Mesendoderm (in vitro differentiated cells): Measurements from ENCODE around the gene RNASE9.

Experiments
- DNase-seq: peaks from one replicate; pipeline ENCODE4 v3.0.0; 2013
- H2AK5ac ChIP-seq: 2 replicates; pipeline ENCODE4 v1.6.1; 2013; ENCODE audit warnings: low read length, inconsistent platforms
- H2BK120ac ChIP-seq: 2 replicates; pipeline ENCODE4 v1.6.1; 2013; ENCODE audit warnings: low read depth, mild to moderate bottlenecking, low read length, moderate library complexity, mixed read lengths
- H2BK15ac ChIP-seq: replicated peaks from 2 replicates; pipeline ENCODE4 v1.6.1; 2013; ENCODE audit warnings: low read depth, mild to moderate bottlenecking, moderate library complexity
- H2BK5ac ChIP-seq: 2 replicates; pipeline ENCODE4 v1.6.1; 2013; ENCODE audit warnings: low read length, inconsistent platforms
- H3K18ac ChIP-seq: 2 replicates; pipeline ENCODE4 v1.6.1; 2013; ENCODE audit warnings: mild to moderate bottlenecking, low read length, mixed read lengths
- H3K23ac ChIP-seq: one replicate; pipeline ENCODE4 v1.6.1; 2013; ENCODE audit warnings: low read length
- H3K27ac ChIP-seq: 2 replicates; pipeline ENCODE4 v1.5.1; 2013; ENCODE audit warnings: low read depth, mild to moderate bottlenecking, inconsistent platforms, low read length, moderate library complexity
- H3K27me3 ChIP-seq: 2 replicates; pipeline ENCODE4 v1.6.1; 2013; ENCODE audit warnings: low read length, control low read depth, mild to moderate bottlenecking, inconsistent platforms; ENCODE audit not compliant: insufficient read depth, poor library complexity
- H3K36me3 ChIP-seq: 2 replicates; pipeline ENCODE4 v1.6.1; 2013; ENCODE audit warnings: low read length, inconsistent platforms; ENCODE audit not compliant: control insufficient read depth, insufficient read depth
- H3K4ac ChIP-seq: one replicate; pipeline ENCODE4 v1.6.1; 2013; ENCODE audit warnings: low read depth, mild to moderate bottlenecking, low read length, moderate library complexity
- H3K4me1 ChIP-seq: 2 replicates; pipeline ENCODE4 v1.6.1; 2013; ENCODE audit warnings: low read depth, low read length, inconsistent platforms; ENCODE audit not compliant: control insufficient read depth
- H3K4me2 ChIP-seq: 2 replicates; pipeline ENCODE4 v1.6.1; 2013; ENCODE audit warnings: low read length
- H3K4me3 ChIP-seq: 2 replicates; pipeline ENCODE4 v1.5.1; 2013; ENCODE audit warnings: mild to moderate bottlenecking, low read length
- H3K56ac ChIP-seq: one replicate; pipeline ENCODE4 v1.6.1; 2013; ENCODE audit warnings: low read length
- H3K79me1 ChIP-seq: 2 replicates; pipeline ENCODE4 v1.6.1; 2013; ENCODE audit warnings: low read length, inconsistent platforms
- H3K79me2 ChIP-seq: 2 replicates; pipeline ENCODE4 v1.6.1; 2013; ENCODE audit warnings: mild to moderate bottlenecking, low read length; ENCODE audit not compliant: control insufficient read depth, insufficient read depth
- H3K9ac ChIP-seq: 2 replicates; pipeline ENCODE4 v1.6.1; 2013; ENCODE audit warnings: low read length, inconsistent platforms
- H4K5ac ChIP-seq: one replicate; pipeline ENCODE4 v1.6.1; 2013; ENCODE audit warnings: low read length
- H4K8ac ChIP-seq: one replicate; pipeline ENCODE4 v1.6.1; 2013; ENCODE audit warnings: low read depth, mild to moderate bottlenecking, control low read depth, low read length, moderate library complexity
- WGBS: extraction: QIAGEN DNeasy Blood & Tissue Kit; methylation state at CpG from one replicate; pipeline ENCODE4 v1.1.7; 2013; ENCODE audit warnings: low lambda C conversion rate, missing lambda C conversion rate; ENCODE audit not compliant: insufficient coverage; ENCODE audit errors: extremely low coverage; 5-methylcytosine and 5-hydroxymethylcytosine counted together

The RNASE9 gene

GRCh38 chr14:20559461-20559904 lies 1.4 kb downstream of the RNASE9 start:
- Histone ChIP-seq H3K79me2 (no peaks in the 10 kb centered on the region), H3K4me2 (no peak overlapping the region), H3K18ac (peak overlapping the region; percentile 39)

DNA sequence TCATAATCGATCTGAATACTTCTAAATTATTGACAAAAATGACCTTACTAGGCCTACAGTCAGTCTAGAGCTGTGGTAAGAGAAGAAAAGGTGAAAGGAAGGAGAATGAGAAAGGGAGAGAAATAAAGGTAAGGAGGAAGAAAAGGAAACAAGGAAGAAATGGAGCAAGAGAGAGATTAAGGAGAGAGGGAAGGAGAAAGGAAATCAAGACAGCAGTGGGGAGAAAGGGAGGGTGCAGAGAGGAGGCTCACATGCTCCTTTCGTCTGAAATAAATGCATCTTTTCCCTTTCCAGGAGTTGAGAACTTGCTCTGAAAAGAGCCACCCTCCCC lies 3.7 kb downstream of the RNASE9 start:
- H4K8ac ChIP-seq = no peak overlapping the region
- H3K9ac ChIP-seq = no peak overlapping the region
- H4K5ac ChIP-seq = peak overlapping the region; percentile 21
- H3K4me3 ChIP-seq = no peak overlapping the region
- no peaks in the 10 kb centered on the region for H3K27me3 ChIP-seq
- peak overlapping the region; percentile 75 for H2BK120ac ChIP-seq
- H3K4me2 ChIP-seq = no peak overlapping the region
- WGBS = no CpG with 5 or more reads among the region's 2 CpGs
- H3K23ac ChIP-seq = no peak overlapping the region
- H3K79me1 ChIP-seq = no peaks in the 10 kb centered on the region
- no peak overlapping the region for H3K18ac ChIP-seq
- peaks cover 2% of the 10 kb centered on the region for H3K4me1 ChIP-seq
- no peaks in the 10 kb centered on the region for H3K36me3 ChIP-seq
- no peak overlapping the region for H2BK5ac ChIP-seq
- H2BK15ac ChIP-seq = no peak overlapping the region
- H3K27ac ChIP-seq = no peak overlapping the region
- no peak for DNase-seq
- no peak overlapping the region for H3K4ac ChIP-seq
- no peaks in the 10 kb centered on the region for H3K79me2 ChIP-seq
- no peak overlapping the region for H3K56ac ChIP-seq
- no peak overlapping the region for H2AK5ac ChIP-seq

More at GRCh38 chr14:20559461-20559904, 1.4 kb downstream of the RNASE9 start:
- Histone ChIP-seq H3K36me3 (no peaks in the 10 kb centered on the region), H3K23ac (no peak overlapping the region), H3K4me1 (peaks cover 2% of the 10 kb centered on the region), H3K4ac (no peak overlapping the region), H2AK5ac (no peak overlapping the region), H2BK120ac (no peak overlapping the region), H4K8ac (no peak overlapping the region), H4K5ac (no peak overlapping the region), H3K4me3 (no peak overlapping the region), H3K27ac (no peak overlapping the region), H3K9ac (peak overlapping the region; percentile 4), H3K79me1 (no peaks in the 10 kb centered on the region), H2BK15ac (no peak overlapping the region), H2BK5ac (no peak overlapping the region), H3K27me3 (no peaks in the 10 kb centered on the region), H3K56ac (no peak overlapping the region)
- no peak for DNase-seq
- no CpG with 5 or more reads among the region's 2 CpGs for WGBS

- H4K8ac ChIP-seq = no peak overlapping the region
- H4K5ac ChIP-seq = peak overlapping the region; percentile 21
- H2BK120ac ChIP-seq = peak overlapping the region; percentile 75
- H3K9ac ChIP-seq = no peak overlapping the region
- H2AK5ac ChIP-seq = no peak overlapping the region
- no peaks in the 10 kb centered on the region for H3K27me3 ChIP-seq
- H3K4me1 ChIP-seq = peaks cover 2% of the 10 kb centered on the region
- no peaks in the 10 kb centered on the region for H3K36me3 ChIP-seq
- no peak overlapping the region for H3K4me3 ChIP-seq
- H2BK5ac ChIP-seq = no peak overlapping the region
- no peak overlapping the region for H3K23ac ChIP-seq
- H3K18ac ChIP-seq = peak overlapping the region; percentile 23
- H3K79me2 ChIP-seq = no peaks in the 10 kb centered on the region
- no peak overlapping the region for H3K56ac ChIP-seq
- no peak overlapping the region for H3K4me2 ChIP-seq
- no peak overlapping the region for H2BK15ac ChIP-seq
- no peak overlapping the region for H3K27ac ChIP-seq
- DNase-seq = no peak
- no peaks in the 10 kb centered on the region for H3K79me1 ChIP-seq
- no CpG with 5 or more reads among the region's 11 CpGs for WGBS
- no peak overlapping the region for H3K4ac ChIP-seq
Observed at GRCh38 chr14:20556500-20557211, 4.2 kb downstream of the RNASE9 start.

DNA sequence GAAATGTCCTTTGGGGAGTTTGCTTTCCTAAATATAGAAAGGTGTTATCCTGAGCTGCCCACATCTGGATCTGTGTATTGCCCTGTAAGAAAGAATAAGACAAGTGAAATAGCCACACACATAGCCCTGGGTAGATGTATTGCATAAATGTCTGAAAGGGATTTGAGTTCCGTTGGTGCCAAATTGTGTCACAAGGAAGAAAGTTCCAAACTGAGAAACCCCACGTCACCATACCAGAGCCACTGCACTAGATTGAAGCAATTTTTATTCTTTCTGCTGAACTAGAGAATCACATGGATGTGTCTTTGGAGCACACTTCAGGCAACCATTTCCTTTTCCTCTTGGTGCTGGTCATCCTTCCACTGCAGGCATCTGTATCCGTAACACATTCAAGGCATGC lies 5.0 kb downstream of the RNASE9 start:
- no peak overlapping the region for H4K8ac ChIP-seq
- H3K36me3 ChIP-seq = no peaks in the 10 kb centered on the region
- H3K4me1 ChIP-seq = peaks cover 2% of the 10 kb centered on the region
- H2BK120ac ChIP-seq = no peak overlapping the region
- H3K4ac ChIP-seq = no peak overlapping the region
- H2AK5ac ChIP-seq = no peak overlapping the region
- H3K27ac ChIP-seq = no peak overlapping the region
- H2BK5ac ChIP-seq = no peak overlapping the region
- no peak overlapping the region for H3K18ac ChIP-seq
- no peak for DNase-seq
- no peak overlapping the region for H2BK15ac ChIP-seq
- no CpG with 5 or more reads among the region's 3 CpGs for WGBS
- H3K79me1 ChIP-seq = no peaks in the 10 kb centered on the region
- no peak overlapping the region for H3K4me3 ChIP-seq
- no peak overlapping the region for H3K4me2 ChIP-seq
- no peaks in the 10 kb centered on the region for H3K79me2 ChIP-seq
- H3K56ac ChIP-seq = no peak overlapping the region
- H3K27me3 ChIP-seq = no peaks in the 10 kb centered on the region
- H4K5ac ChIP-seq = no peak overlapping the region
- H3K23ac ChIP-seq = no peak overlapping the region
- no peak overlapping the region for H3K9ac ChIP-seq

DNA sequence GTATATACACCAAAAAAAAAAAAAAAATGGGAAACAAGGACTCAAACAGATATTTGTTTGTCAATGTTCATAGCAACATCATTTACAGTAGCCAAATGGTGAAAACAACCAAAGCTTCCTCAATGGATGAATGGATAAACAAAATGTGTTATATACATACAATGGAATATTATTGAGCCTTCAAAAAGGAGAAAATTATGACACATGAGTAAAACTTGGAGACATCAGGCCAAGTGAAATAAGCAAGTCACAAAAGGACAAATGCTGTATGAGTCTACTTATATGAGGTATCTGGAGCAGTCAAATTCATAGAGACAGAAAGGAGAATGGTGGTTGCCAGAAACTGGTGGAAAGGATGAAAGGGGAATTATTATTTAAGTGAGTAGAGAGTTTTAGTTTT lies 7.8 kb downstream of the RNASE9 start:
- Histone ChIP-seq H3K4ac (no peak overlapping the region), H3K27me3 (no peaks in the 10 kb centered on the region), H3K4me3 (no peak overlapping the region), H3K79me2 (no peaks in the 10 kb centered on the region), H2BK5ac (no peak overlapping the region), H3K23ac (no peak overlapping the region), H3K18ac (no peak overlapping the region), H2BK15ac (no peak overlapping the region), H3K79me1 (no peaks in the 10 kb centered on the region), H3K36me3 (no peaks in the 10 kb centered on the region), H2AK5ac (no peak overlapping the region), H3K9ac (no peak overlapping the region), H4K8ac (no peak overlapping the region), H4K5ac (no peak overlapping the region), H3K4me2 (no peak overlapping the region), H3K27ac (no peak overlapping the region), H3K56ac (no peak overlapping the region), H2BK120ac (no peak overlapping the region), H3K4me1 (no peaks in the 10 kb centered on the region)
- no peak for DNase-seq

- H2BK5ac ChIP-seq = no peak overlapping the region
Observed at GRCh38 chr14:20551606-20552005, 9.2 kb downstream of the RNASE9 start.

More at GRCh38 chr14:20551606-20552005, 9.2 kb downstream of the RNASE9 start:
- H3K18ac ChIP-seq = no peak overlapping the region
- no peak overlapping the region for H3K9ac ChIP-seq
- H3K23ac ChIP-seq = no peak overlapping the region
- DNase-seq = no peak
- WGBS = no CpG with 5 or more reads among the region's 3 CpGs
- no peak overlapping the region for H3K4ac ChIP-seq
- H3K27ac ChIP-seq = no peak overlapping the region
- H3K79me1 ChIP-seq = no peaks in the 10 kb centered on the region
- H4K8ac ChIP-seq = no peak overlapping the region
- no peak overlapping the region for H2BK120ac ChIP-seq
- H3K79me2 ChIP-seq = no peaks in the 10 kb centered on the region
- no peaks in the 10 kb centered on the region for H3K36me3 ChIP-seq
- no peak overlapping the region for H3K4me3 ChIP-seq
- no peak overlapping the region for H3K4me2 ChIP-seq
- H2BK15ac ChIP-seq = no peak overlapping the region
- no peak overlapping the region for H3K56ac ChIP-seq
- H2AK5ac ChIP-seq = no peak overlapping the region
- no peaks in the 10 kb centered on the region for H3K27me3 ChIP-seq
- H4K5ac ChIP-seq = no peak overlapping the region
- H3K4me1 ChIP-seq = no peaks in the 10 kb centered on the region
